Ishikawa (cell line): ENCODE data around the gene CSKMT.

Experiments
- CREB1 ChIP-seq: IDR thresholded peaks from 2 replicates; pipeline ENCODE4 v1.6.1; 2012; ENCODE audit warnings: low read depth
- EGR1 ChIP-seq: IDR thresholded peaks from 2 replicates; pipeline ENCODE4 v1.6.1; 2012
- EP300 ChIP-seq: IDR thresholded peaks from 2 replicates; pipeline ENCODE4 v1.6.1; 2012; ENCODE audit warnings: borderline replicate concordance
- FOXM1 ChIP-seq: IDR thresholded peaks from 2 replicates; pipeline ENCODE4 v1.6.1; 2012; ENCODE audit warnings: low read depth, borderline replicate concordance
- NFIC ChIP-seq: IDR thresholded peaks from 2 replicates; pipeline ENCODE4 v1.6.1; 2012
- RAD21 ChIP-seq: IDR thresholded peaks from 2 replicates; pipeline ENCODE4 v1.6.1; 2012; ENCODE audit warnings: low read depth
- TAF1 ChIP-seq: IDR thresholded peaks from 2 replicates; pipeline ENCODE4 v1.6.1; 2012; ENCODE audit warnings: low read depth, mild to moderate bottlenecking
- TCF12 ChIP-seq: IDR thresholded peaks from 2 replicates; pipeline ENCODE4 v1.6.1; 2012; ENCODE audit warnings: low read depth
- TEAD4 ChIP-seq: IDR thresholded peaks from 2 replicates; pipeline ENCODE4 v1.6.1; 2012
- YY1 ChIP-seq: IDR thresholded peaks from 2 replicates; pipeline ENCODE4 v1.6.1; 2012; ENCODE audit warnings: low read depth
- ZBTB7A ChIP-seq: IDR thresholded peaks from 2 replicates; pipeline ENCODE4 v1.6.1; 2012; ENCODE audit warnings: low read depth
- TF ChIP-seq, protein P1 (sequence below): IDR thresholded peaks from 2 replicates; pipeline ENCODE4 v1.6.1; 2012; ENCODE audit warnings: low read depth, mild to moderate bottlenecking
- TF ChIP-seq, protein P2 (sequence below): IDR thresholded peaks from 2 replicates; pipeline ENCODE4 v1.6.1; 2012
- TF ChIP-seq, protein P3 (sequence below): IDR thresholded peaks from 2 replicates; pipeline ENCODE4 v1.6.1; 2012

DNA sequence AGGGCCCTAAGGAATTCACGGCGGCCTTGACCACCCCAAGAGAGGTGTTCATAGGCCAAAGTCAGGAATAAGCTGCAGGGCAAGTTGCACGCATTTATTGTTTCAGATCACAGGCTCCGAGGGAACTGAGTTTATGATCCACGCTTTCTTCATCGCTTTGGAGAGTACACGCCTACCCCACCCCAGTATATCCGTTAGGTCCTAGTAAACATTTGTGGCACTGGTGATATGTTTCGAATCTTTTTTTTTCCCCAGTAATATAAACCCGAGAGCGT, 19.5 kb upstream of the CSKMT start:
- no peak for TF ChIP-seq NFIC
- TF ChIP-seq FOXM1: no peak
- TF ChIP-seq CREB1: no peak
- TF ChIP-seq, protein P1, sequence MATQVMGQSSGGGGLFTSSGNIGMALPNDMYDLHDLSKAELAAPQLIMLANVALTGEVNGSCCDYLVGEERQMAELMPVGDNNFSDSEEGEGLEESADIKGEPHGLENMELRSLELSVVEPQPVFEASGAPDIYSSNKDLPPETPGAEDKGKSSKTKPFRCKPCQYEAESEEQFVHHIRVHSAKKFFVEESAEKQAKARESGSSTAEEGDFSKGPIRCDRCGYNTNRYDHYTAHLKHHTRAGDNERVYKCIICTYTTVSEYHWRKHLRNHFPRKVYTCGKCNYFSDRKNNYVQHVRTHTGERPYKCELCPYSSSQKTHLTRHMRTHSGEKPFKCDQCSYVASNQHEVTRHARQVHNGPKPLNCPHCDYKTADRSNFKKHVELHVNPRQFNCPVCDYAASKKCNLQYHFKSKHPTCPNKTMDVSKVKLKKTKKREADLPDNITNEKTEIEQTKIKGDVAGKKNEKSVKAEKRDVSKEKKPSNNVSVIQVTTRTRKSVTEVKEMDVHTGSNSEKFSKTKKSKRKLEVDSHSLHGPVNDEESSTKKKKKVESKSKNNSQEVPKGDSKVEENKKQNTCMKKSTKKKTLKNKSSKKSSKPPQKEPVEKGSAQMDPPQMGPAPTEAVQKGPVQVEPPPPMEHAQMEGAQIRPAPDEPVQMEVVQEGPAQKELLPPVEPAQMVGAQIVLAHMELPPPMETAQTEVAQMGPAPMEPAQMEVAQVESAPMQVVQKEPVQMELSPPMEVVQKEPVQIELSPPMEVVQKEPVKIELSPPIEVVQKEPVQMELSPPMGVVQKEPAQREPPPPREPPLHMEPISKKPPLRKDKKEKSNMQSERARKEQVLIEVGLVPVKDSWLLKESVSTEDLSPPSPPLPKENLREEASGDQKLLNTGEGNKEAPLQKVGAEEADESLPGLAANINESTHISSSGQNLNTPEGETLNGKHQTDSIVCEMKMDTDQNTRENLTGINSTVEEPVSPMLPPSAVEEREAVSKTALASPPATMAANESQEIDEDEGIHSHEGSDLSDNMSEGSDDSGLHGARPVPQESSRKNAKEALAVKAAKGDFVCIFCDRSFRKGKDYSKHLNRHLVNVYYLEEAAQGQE: no peak
- no peak for TF ChIP-seq EP300
- TF ChIP-seq, protein P2, sequence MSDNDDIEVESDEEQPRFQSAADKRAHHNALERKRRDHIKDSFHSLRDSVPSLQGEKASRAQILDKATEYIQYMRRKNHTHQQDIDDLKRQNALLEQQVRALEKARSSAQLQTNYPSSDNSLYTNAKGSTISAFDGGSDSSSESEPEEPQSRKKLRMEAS: no peak
- TF ChIP-seq ZBTB7A: no peak
- no peak for TF ChIP-seq RAD21
- no peak for TF ChIP-seq TEAD4
- no peak for TF ChIP-seq YY1
- TF ChIP-seq EGR1: no peak
- TF ChIP-seq TAF1: no peak
- TF ChIP-seq, protein P3, sequence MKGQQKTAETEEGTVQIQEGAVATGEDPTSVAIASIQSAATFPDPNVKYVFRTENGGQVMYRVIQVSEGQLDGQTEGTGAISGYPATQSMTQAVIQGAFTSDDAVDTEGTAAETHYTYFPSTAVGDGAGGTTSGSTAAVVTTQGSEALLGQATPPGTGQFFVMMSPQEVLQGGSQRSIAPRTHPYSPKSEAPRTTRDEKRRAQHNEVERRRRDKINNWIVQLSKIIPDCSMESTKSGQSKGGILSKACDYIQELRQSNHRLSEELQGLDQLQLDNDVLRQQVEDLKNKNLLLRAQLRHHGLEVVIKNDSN: no peak
- TF ChIP-seq TCF12: no peak
